MM.1S (cell line): ENCODE results near the gene NEU1.

Source experiments
- DNase-seq: peaks from one replicate; pipeline ENCODE4 v3.0.0-alpha.2; 2015
- H2AFZ ChIP-seq: fragments of 300-600 bp; sonication (generic); 2 replicates; pipeline ENCODE4 v1.6.0; 2016; ENCODE audit warnings: antibody characterized with exemption, low read length
- H3F3A ChIP-seq: fragments of 300-600 bp; sonication (generic); 2 replicates; pipeline ENCODE4 v1.6.1; 2016; ENCODE audit warnings: mild to moderate bottlenecking, antibody characterized with exemption, low read length, moderate library complexity, mixed read lengths; ENCODE audit not compliant: insufficient read depth
- H3K27ac ChIP-seq: fragments of 300-600 bp; sonication (generic); 2 replicates; pipeline ENCODE4 v1.5.1; 2016; ENCODE audit warnings: mild to moderate bottlenecking, low read length
- H3K27me3 ChIP-seq: fragments of 300-600 bp; sonication (generic); replicated peaks from 2 replicates; pipeline ENCODE4 v1.6.0; 2016; ENCODE audit warnings: low read length; ENCODE audit not compliant: insufficient read depth
- H3K36me3 ChIP-seq: fragments of 300-600 bp; sonication (generic); replicated peaks from 2 replicates; pipeline ENCODE4 v1.6.1; 2016; ENCODE audit warnings: mild to moderate bottlenecking, low read length, mixed read lengths; ENCODE audit not compliant: insufficient read depth
- H3K4me1 ChIP-seq: fragments of 300-600 bp; sonication (generic); 2 replicates; pipeline ENCODE4 v1.6.1; 2016; ENCODE audit warnings: low read length, mixed read lengths
- H3K4me2 ChIP-seq: fragments of 300-600 bp; sonication (generic); 2 replicates; pipeline ENCODE4 v1.6.0; 2016; ENCODE audit warnings: low read depth, low read length
- H3K4me3 ChIP-seq: fragments of 300-600 bp; sonication (generic); 2 replicates; pipeline ENCODE4 v1.5.1; 2016; ENCODE audit warnings: low read length, mixed read lengths
- H3K79me2 ChIP-seq: fragments of 300-600 bp; sonication (generic); 2 replicates; pipeline ENCODE4 v1.6.1; 2016; ENCODE audit warnings: mixed run types, low read length, mixed read lengths
- H3K9ac ChIP-seq: fragments of 300-600 bp; sonication (generic); 2 replicates; pipeline ENCODE4 v1.6.1; 2016; ENCODE audit warnings: low read length, mixed read lengths
- H3K9me2 ChIP-seq: fragments of 300-600 bp; sonication (generic); replicated peaks from 2 replicates; pipeline ENCODE4 v1.6.1; 2016; ENCODE audit warnings: mild to moderate bottlenecking, low read length, mixed read lengths; ENCODE audit not compliant: insufficient read depth
- H3K9me3 ChIP-seq: fragments of 300-600 bp; sonication (generic); replicated peaks from 2 replicates; pipeline ENCODE4 v1.6.1; 2016; ENCODE audit warnings: mild to moderate bottlenecking, low read length, mixed read lengths; ENCODE audit not compliant: insufficient read depth
- H4K20me1 ChIP-seq: fragments of 300-600 bp; sonication (generic); 2 replicates; pipeline ENCODE4 v1.6.1; 2016; ENCODE audit warnings: mild to moderate bottlenecking, low read length, moderate library complexity, mixed read lengths; ENCODE audit not compliant: insufficient read depth
- CTCF ChIP-seq: fragments of 300-600 bp; sonication (generic); IDR thresholded peaks from 2 replicates; pipeline ENCODE4 v1.5.1; 2016; ENCODE audit warnings: antibody characterized with exemption, low read length, mixed read lengths
- EZH2 ChIP-seq: fragments of 300-600 bp; sonication (generic); optimal IDR thresholded peaks from 2 replicates; pipeline ENCODE3; 2017; ENCODE audit warnings: low read depth, mild to moderate bottlenecking, antibody characterized with exemption, low read length, mixed read lengths
- EZH2phosphoT487 ChIP-seq: fragments of 300-600 bp; sonication (generic); IDR thresholded peaks from 2 replicates; pipeline ENCODE4 v1.6.1; 2018; ENCODE audit warnings: antibody characterized with exemption, low read length

NEU1 gene

DNA sequence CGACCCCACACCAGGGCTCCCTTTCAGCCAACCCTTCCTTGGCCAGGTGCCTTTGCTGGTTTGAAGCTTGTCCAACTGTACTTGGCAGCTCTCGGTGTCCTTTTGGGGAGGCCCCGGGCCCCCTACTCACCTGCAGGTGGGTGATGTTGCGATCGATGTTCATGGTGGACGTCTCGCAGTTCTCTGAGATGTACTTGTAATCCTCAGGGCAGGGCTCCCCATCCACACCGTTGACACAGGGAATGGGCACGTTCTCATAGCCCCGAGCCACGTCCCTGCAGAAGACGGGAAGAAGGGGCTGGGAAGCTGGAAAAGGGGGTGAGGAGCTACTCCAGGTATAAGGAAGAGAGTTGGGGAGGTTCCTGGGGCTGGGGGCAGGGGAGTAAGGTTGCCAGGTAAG lies 21.1 kb upstream of the NEU1 start:
- H3K79me2 ChIP-seq, result no peaks in the 10 kb centered on the region
- H3K27me3 ChIP-seq, result no peaks in the 10 kb centered on the region
- H3F3A ChIP-seq, result no peaks in the 10 kb centered on the region
- H3K4me1 ChIP-seq, result no peaks in the 10 kb centered on the region
- no peak overlapping the region for H3K4me3 ChIP-seq
- H3K9me3 ChIP-seq, result no peaks in the 10 kb centered on the region
- no peak overlapping the region for H3K27ac ChIP-seq
- no peak for DNase-seq
- no peak overlapping the region for H2AFZ ChIP-seq
- no peaks in the 10 kb centered on the region for H3K9me2 ChIP-seq
- H3K9ac ChIP-seq, result no peak overlapping the region
- no peaks in the 10 kb centered on the region for H4K20me1 ChIP-seq
- no peak overlapping the region for H3K4me2 ChIP-seq
- H3K36me3 ChIP-seq, result no peaks in the 10 kb centered on the region; the same call in 1 of the 2 replicates
- TF ChIP-seq CTCF, result no peak
- no peak for TF ChIP-seq EZH2phosphoT487
- TF ChIP-seq EZH2, result no peak

DNA sequence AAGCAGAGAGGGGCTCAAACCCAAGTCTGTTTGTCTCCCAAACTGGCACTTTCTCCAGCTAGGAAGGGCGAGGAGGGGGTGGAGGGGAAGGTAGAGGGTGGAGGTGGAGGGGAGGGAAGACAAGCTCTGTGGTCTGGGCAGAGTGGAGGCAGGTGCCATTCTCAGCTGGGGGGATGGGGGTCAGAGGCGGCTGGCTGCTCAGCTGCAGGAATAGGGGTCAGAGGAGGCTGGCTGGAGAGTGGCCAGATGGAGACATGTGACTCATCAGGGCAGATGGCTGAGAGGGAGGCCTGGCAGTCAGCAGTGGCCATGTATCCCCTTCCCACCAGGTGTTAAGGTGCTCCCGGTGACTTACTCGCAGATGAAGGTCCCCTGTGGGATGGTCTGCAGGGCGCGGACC lies 19.7 kb upstream of the NEU1 start:
- Histone ChIP-seq H4K20me1 (no peaks in the 10 kb centered on the region), H3K27me3 (no peaks in the 10 kb centered on the region), H3K79me2 (no peaks in the 10 kb centered on the region), H3K9me3 (no peaks in the 10 kb centered on the region), H3K4me1 (no peaks in the 10 kb centered on the region), H3K36me3 (no peaks in the 10 kb centered on the region), H3K9me2 (no peaks in the 10 kb centered on the region), H3K27ac (no peak overlapping the region), H3F3A (no peaks in the 10 kb centered on the region), H3K4me3 (no peak overlapping the region), H2AFZ (no peak overlapping the region), H3K9ac (no peak overlapping the region), H3K4me2 (no peak overlapping the region)
- DNase-seq, result no peak
- TF ChIP-seq EZH2 (no peak), CTCF (no peak), EZH2phosphoT487 (no peak)

- no peak for DNase-seq
- Histone ChIP-seq H3K9me2 (no peaks in the 10 kb centered on the region), H3F3A (no peaks in the 10 kb centered on the region), H3K4me2 (no peak overlapping the region), H4K20me1 (no peaks in the 10 kb centered on the region), H3K36me3 (no peaks in the 10 kb centered on the region), H3K4me1 (no peaks in the 10 kb centered on the region), H3K9ac (no peak overlapping the region), H3K27me3 (no peaks in the 10 kb centered on the region), H3K9me3 (no peaks in the 10 kb centered on the region), H3K4me3 (no peak overlapping the region), H2AFZ (no peak overlapping the region), H3K27ac (no peak overlapping the region), H3K79me2 (no peaks in the 10 kb centered on the region)
- TF ChIP-seq EZH2 (no peak), EZH2phosphoT487 (no peak), CTCF (no peak)
Measured at GRCh38 chr6:31881136-31881859, 18.7 kb upstream of the NEU1 start.
